HepG2 (cell line): ENCODE measurements around the gene IQCE. TPM values are rescaled to one million over a fixed set of nuclear protein-coding genes. Genes with fewer than 3 reads are reported as not detected.

Source experiments
- BRCA1 ChIP-seq: sonication (generic); formaldehyde crosslinking; IDR thresholded peaks from 2 replicates; pipeline ENCODE4 v1.4.0; 2020; ENCODE audit warnings: missing genetic modification reagents
- CCDC6 ChIP-seq: sonication (generic); formaldehyde crosslinking; IDR thresholded peaks from 2 replicates; pipeline ENCODE4 v1.8.1; 2022; ENCODE audit warnings: mild to moderate bottlenecking, missing genetic modification reagents, moderate library complexity
- CREBL2 ChIP-seq: sonication (generic); formaldehyde crosslinking; IDR thresholded peaks from 2 replicates; pipeline ENCODE4 v1.8.1; 2023; ENCODE audit warnings: missing genetic modification reagents, mild to moderate bottlenecking, borderline replicate concordance
- HMG20B ChIP-seq: conservative IDR thresholded peaks from 2 replicates; pipeline ENCODE4 v1.6.1; 2016; ENCODE audit warnings: missing genetic modification reagents, missing compliant biosample characterization
- HNF4G ChIP-seq, 2 experiments: sonication (generic) in 1 of 2; formaldehyde crosslinking in 1 of 2; IDR thresholded peaks; 2 replicates each; pipeline versions ENCODE4 v1.4.0 to v1.6.1; 2011 to 2020; ENCODE audit warnings: borderline replicate concordance in 2 of 2, low read depth in 2 of 2, mild to moderate bottlenecking in 2 of 2, low read length in 1 of 2, missing genetic modification reagents in 1 of 2, moderate library complexity in 1 of 2
- KAT7 ChIP-seq: IDR thresholded peaks from 2 replicates; pipeline ENCODE4 v1.6.1; 2018; ENCODE audit warnings: borderline replicate concordance, missing compliant biosample characterization
- MZF1 ChIP-seq: sonication (generic); formaldehyde crosslinking; IDR thresholded peaks from 2 replicates; pipeline ENCODE4 v1.8.1; 2023; ENCODE audit warnings: mild to moderate bottlenecking, missing genetic modification reagents, borderline replicate concordance
- PAXIP1 ChIP-seq: sonication (generic); formaldehyde crosslinking; conservative IDR thresholded peaks from 2 replicates; pipeline ENCODE4 v1.4.0; 2020; ENCODE audit warnings: mild to moderate bottlenecking, missing genetic modification reagents, moderate library complexity
- PLSCR1 ChIP-seq: sonication (generic); formaldehyde crosslinking; IDR thresholded peaks from 2 replicates; pipeline ENCODE4 v1.5.0; 2020; ENCODE audit warnings: missing genetic modification reagents, mild to moderate bottlenecking, borderline replicate concordance
- POLR2AphosphoS2 ChIP-seq: IDR thresholded peaks from 2 replicates; pipeline ENCODE4 v1.6.1; 2011; ENCODE audit warnings: low read depth, low read length, improper control_type of control experiment
- SOX6 ChIP-seq, 2 experiments: fragments of 450-650 bp in 1 of 2; sonication (generic) in 1 of 2; formaldehyde crosslinking in 1 of 2; IDR thresholded peaks; 2 replicates each; pipeline versions ENCODE4 v1.4.0 to v1.6.1; 2017 to 2020; ENCODE audit warnings: antibody characterized with exemption in 1 of 2, mild to moderate bottlenecking in 1 of 2, missing genetic modification reagents in 1 of 2
- TARDBP ChIP-seq: sonication (generic); formaldehyde crosslinking; IDR thresholded peaks from 2 replicates; pipeline ENCODE4 v1.8.0; 2022; ENCODE audit warnings: mild to moderate bottlenecking, missing genetic modification reagents
- ZFY ChIP-seq: sonication (generic); formaldehyde crosslinking; IDR thresholded peaks from 2 replicates; pipeline ENCODE4 v1.4.0; 2020; ENCODE audit warnings: missing genetic modification reagents
- ZKSCAN5 ChIP-seq: sonication (generic); formaldehyde crosslinking; IDR thresholded peaks from 2 replicates; pipeline ENCODE4 v1.5.1; 2020; ENCODE audit warnings: mild to moderate bottlenecking, missing genetic modification reagents
- ZNF260 ChIP-seq: sonication (generic); formaldehyde crosslinking; IDR thresholded peaks from 2 replicates; pipeline ENCODE4 v1.4.0; 2020; ENCODE audit warnings: missing genetic modification reagents, low read depth, mild to moderate bottlenecking, borderline replicate concordance
- ZNF281 ChIP-seq: sonication (generic); formaldehyde crosslinking; IDR thresholded peaks from 2 replicates; pipeline ENCODE4 v1.4.0; 2020; ENCODE audit warnings: missing genetic modification reagents, borderline replicate concordance
- ZNF441 ChIP-seq: sonication (generic); formaldehyde crosslinking; IDR thresholded peaks from 2 replicates; pipeline ENCODE4 v1.7.0; 2021; ENCODE audit warnings: missing genetic modification reagents, borderline replicate concordance
- ZNF615 ChIP-seq: sonication (generic); formaldehyde crosslinking; IDR thresholded peaks from 2 replicates; pipeline ENCODE4 v1.5.0; 2020; ENCODE audit warnings: mild to moderate bottlenecking, missing genetic modification reagents, borderline replicate concordance
- ZSCAN25 ChIP-seq: sonication (generic); formaldehyde crosslinking; IDR thresholded peaks from 2 replicates; pipeline ENCODE4 v1.8.0; 2022; ENCODE audit warnings: mild to moderate bottlenecking, missing genetic modification reagents
- ZZZ3 ChIP-seq: sonication (generic); formaldehyde crosslinking; IDR thresholded peaks from 2 replicates; pipeline ENCODE4 v1.4.0; 2020; ENCODE audit warnings: missing genetic modification reagents, mild to moderate bottlenecking, borderline replicate concordance
- polyA plus RNA-seq, 8 experiments: library from polyadenylated mRNA; depleted of rRNA in 3 of 8; stranded (reverse) in 7 of 8; unstranded in 1 of 8; fragments of >200 nt; fragmentation: Illumina TruSeq in 4 of 8; extraction: Trizol in 4 of 8; gene quantifications; 2 replicates each; pipeline versions ENCODE4 v1.2.1 to v1.2.3, GENCODE V29; 2011 to 2016; ENCODE audit warnings: low read depth in 4 of 8, missing spikeins in 1 of 8, mixed read lengths in 1 of 8; ENCODE audit not compliant: insufficient read depth in 1 of 8
- total RNA-seq, 5 experiments: library from RNA; depleted of rRNA; stranded (reverse); fragments of >200 nt; fragmentation: Illumina TruSeq; extraction: Trizol; gene quantifications; 2 replicates each; pipeline ENCODE4 v1.2.3, GENCODE V29; 2016; ENCODE audit warnings: low read depth in 1 of 5

IQCE gene
- total and polyA plus RNA-seq, 2 of the 13 experiments (the other 11 are each of a cell fraction or from before 2014, with no cell fraction given) = 1.5 to 2.5 TPM

- TF ChIP-seq BRCA1 (CRISPR knock-in tag) = no peak
- TF ChIP-seq ZKSCAN5 (CRISPR knock-in tag) = peak; percentile 49; the same call in 1 of the 2 replicates
- TF ChIP-seq ZNF441 (CRISPR knock-in tag) = peak; percentile 67
- TF ChIP-seq POLR2AphosphoS2 = no peak
- no peak for TF ChIP-seq SOX6 (IDR thresholded peaks at IDR 0.05)
- TF ChIP-seq SOX6 (CRISPR knock-in tag; IDR thresholded peaks at IDR 0.05) = peak; percentile 77
- TF ChIP-seq ZNF615 = 0 out of 2 replicates have a peak, but pooled peaks have one; percentile 51
- TF ChIP-seq ZNF281 (CRISPR knock-in tag) = peak; percentile 82; the same call in 1 of the 2 replicates
- 0 out of 2 replicates have a peak, but pooled peaks have one; percentile 27 for TF ChIP-seq HMG20B (CRISPR knock-in tag)
- no peak for TF ChIP-seq KAT7 (CRISPR knock-in tag)
- peak; percentile 95 for TF ChIP-seq PAXIP1
- TF ChIP-seq TARDBP (CRISPR knock-in tag) = no peak; the same call in 1 of the 2 replicates
- no peak for TF ChIP-seq CREBL2 (CRISPR knock-in tag)
- TF ChIP-seq ZFY (CRISPR knock-in tag) = peak; percentile 33; the same call in 1 of the 2 replicates
- TF ChIP-seq PLSCR1 = no peak
- peak; percentile 44; the same call in 1 of the 2 replicates for TF ChIP-seq MZF1
- peak; percentile 73 for TF ChIP-seq HNF4G (IDR thresholded peaks at IDR 0.05; ENCODE audit: borderline replicate concordance, low read depth, low read length)
- peak; percentile 86; the same call in 1 of the 2 replicates for TF ChIP-seq HNF4G (CRISPR knock-in tag; IDR thresholded peaks at IDR 0.05; ENCODE audit: borderline replicate concordance, low read depth)
- TF ChIP-seq ZZZ3 (CRISPR knock-in tag) = no peak
- TF ChIP-seq CCDC6 (CRISPR knock-in tag) = peak; percentile 64; the same call in 1 of the 2 replicates
- peak; percentile 97 for TF ChIP-seq ZSCAN25
- TF ChIP-seq ZNF260 = no peak
Observed at GRCh38 chr7:2621948-2622640, 63.3 kb downstream of the IQCE start (continued).
